DND-41 (cell line): ENCODE measurements around the gene ERC2.
A peak's percentile ranks its signal among the peaks of the same experiment; 100 is the strongest.

Source experiments
- ATAC-seq: fragments of 200-7000 bp; cut with Tn5 transposase; 3 replicates; pipeline ENCODE4 v1.9.1; 2021; ENCODE audit warnings: low read depth; ENCODE audit not compliant: insufficient read depth
- DNase-seq: peaks from one replicate; pipeline ENCODE4 v3.0.0-alpha.2; 2020
- H2AFZ ChIP-seq: 2 replicates; pipeline ENCODE4 v1.6.0; 2012; ENCODE audit warnings: low read depth, low read length
- H3K27ac ChIP-seq: 2 replicates; pipeline ENCODE4 v1.5.1; 2012; ENCODE audit warnings: low read length, inconsistent platforms
- H3K27me3 ChIP-seq: fragments of 200-600 bp; sonication (generic); 2 replicates; pipeline ENCODE4 v1.6.0; 2012; ENCODE audit warnings: low read length, mild to moderate bottlenecking, inconsistent platforms; ENCODE audit not compliant: insufficient read depth, poor library complexity
- H3K36me3 ChIP-seq: 2 replicates; pipeline ENCODE4 v1.5.1; 2012; ENCODE audit warnings: low read length, inconsistent platforms; ENCODE audit not compliant: insufficient read depth
- H3K4me1 ChIP-seq: 2 replicates; pipeline ENCODE4 v1.5.1; 2012; ENCODE audit warnings: mild to moderate bottlenecking, low read length; ENCODE audit not compliant: insufficient read depth
- H3K4me2 ChIP-seq: 2 replicates; pipeline ENCODE4 v1.6.0; 2012; ENCODE audit warnings: mild to moderate bottlenecking, moderate library complexity, low read length, inconsistent platforms; ENCODE audit not compliant: insufficient read depth
- H3K4me3 ChIP-seq, 2 experiments: fragments of 200-600 bp in 1 of 2; shearing (Covaris generic) in 1 of 2; 2 replicates each; pipeline ENCODE4 v1.5.1; 2012 to 2016; ENCODE audit warnings: inconsistent platforms in 2 of 2, low read length in 2 of 2, mild to moderate bottlenecking in 2 of 2, low read depth in 1 of 2, moderate library complexity in 1 of 2
- H3K79me2 ChIP-seq: 2 replicates; pipeline ENCODE4 v1.6.0; 2012; ENCODE audit warnings: low read length, inconsistent platforms; ENCODE audit not compliant: insufficient read depth
- H3K9ac ChIP-seq: 2 replicates; pipeline ENCODE4 v1.6.0; 2012; ENCODE audit warnings: low read depth, mild to moderate bottlenecking, inconsistent platforms, low read length, moderate library complexity
- H3K9me3 ChIP-seq: 2 replicates; pipeline ENCODE4 v1.5.1; 2012; ENCODE audit warnings: low read length, moderate library complexity, mild to moderate bottlenecking, inconsistent platforms; ENCODE audit not compliant: insufficient read depth, severe bottlenecking
- H4K20me1 ChIP-seq: 2 replicates; pipeline ENCODE4 v1.6.0; 2012; ENCODE audit warnings: low read length; ENCODE audit not compliant: insufficient read depth
- CTCF ChIP-seq: IDR thresholded peaks from 2 replicates; pipeline ENCODE4 v1.5.1; 2012; ENCODE audit warnings: borderline replicate concordance, low read length, moderate library complexity, mild to moderate bottlenecking; ENCODE audit not compliant: poor library complexity, severe bottlenecking; ENCODE audit errors: extremely low read depth
- EZH2 ChIP-seq: IDR thresholded peaks from 3 replicates; pipeline ENCODE4 v1.6.1; 2012; ENCODE audit warnings: borderline replicate concordance, low read depth, mild to moderate bottlenecking, moderate library complexity, low read length, inconsistent platforms; ENCODE audit not compliant: severe bottlenecking

Gene ERC2

GRCh38 chr3:55721716-55722484 is 746.4 kb downstream of the ERC2 start:
- Histone ChIP-seq H2AFZ (no peak overlapping the region), H3K27ac (no peak overlapping the region), H3K4me1 (no peaks in the 10 kb centered on the region), H3K4me2 (no peak overlapping the region), H3K9me3 (no peaks in the 10 kb centered on the region), H4K20me1 (no peaks in the 10 kb centered on the region), H3K9ac (no peak overlapping the region), H3K4me3 (no peak overlapping the region), H3K36me3 (no peaks in the 10 kb centered on the region), H3K79me2 (no peaks in the 10 kb centered on the region), H3K27me3 (peaks cover 2% of the 10 kb centered on the region)
- peak; percentile 24 for TF ChIP-seq CTCF
- TF ChIP-seq EZH2, result no peak
- DNase-seq, result no peak
- no peak for ATAC-seq

DNA sequence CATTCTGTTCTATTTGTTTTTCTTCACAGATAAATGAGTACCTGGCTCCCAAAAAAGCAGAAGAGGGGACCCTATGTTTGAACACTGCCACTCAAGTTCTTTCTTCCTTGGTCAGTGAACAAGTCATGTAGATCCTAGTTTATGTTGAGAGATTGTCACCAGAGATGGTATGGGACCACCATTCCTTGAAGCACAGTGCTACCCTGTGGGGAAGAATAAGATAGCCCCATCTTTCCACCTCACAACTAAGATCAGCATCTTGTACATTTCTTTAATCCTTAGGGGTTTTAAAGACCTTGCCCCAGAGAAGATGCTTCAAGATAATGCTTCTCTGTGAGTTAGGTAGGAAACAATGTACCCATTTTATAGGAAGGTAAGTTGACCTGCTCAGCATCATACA is 747.7 kb downstream of the ERC2 start:
- Histone ChIP-seq H3K79me2 (no peaks in the 10 kb centered on the region), H4K20me1 (no peaks in the 10 kb centered on the region), H3K36me3 (no peaks in the 10 kb centered on the region), H3K4me2 (no peak overlapping the region), H2AFZ (no peak overlapping the region), H3K27ac (no peak overlapping the region), H3K27me3 (no peaks in the 10 kb centered on the region), H3K4me1 (no peaks in the 10 kb centered on the region), H3K4me3 (no peak overlapping the region), H3K9ac (no peak overlapping the region), H3K9me3 (no peaks in the 10 kb centered on the region)
- TF ChIP-seq CTCF (no peak), EZH2 (no peak)
- no peak for ATAC-seq
- DNase-seq, result no peak

- DNase-seq (no peak), ATAC-seq (no peak)
- no peak overlapping the region for H3K9ac ChIP-seq
- no peaks in the 10 kb centered on the region for H4K20me1 ChIP-seq
- no peaks in the 10 kb centered on the region for H3K36me3 ChIP-seq
- no peak overlapping the region for H3K4me3 ChIP-seq
- H3K27ac ChIP-seq, result no peak overlapping the region
- TF ChIP-seq EZH2, result no peak
- TF ChIP-seq CTCF, result no peak
- H3K4me1 ChIP-seq, result no peaks in the 10 kb centered on the region
- H2AFZ ChIP-seq, result no peak overlapping the region
- no peaks in the 10 kb centered on the region for H3K27me3 ChIP-seq
- H3K4me2 ChIP-seq, result no peak overlapping the region
- H3K9me3 ChIP-seq, result no peaks in the 10 kb centered on the region
- H3K79me2 ChIP-seq, result no peaks in the 10 kb centered on the region
These were observed 748.8 kb downstream of the ERC2 start for GRCh38 chr3:55719508-55719907.

- TF ChIP-seq CTCF (no peak), EZH2 (no peak)
- H3K27me3 ChIP-seq, result no peaks in the 10 kb centered on the region
- H2AFZ ChIP-seq, result no peak overlapping the region
- no peaks in the 10 kb centered on the region for H3K9me3 ChIP-seq
- no peak for ATAC-seq
- H3K9ac ChIP-seq, result no peak overlapping the region
- no peaks in the 10 kb centered on the region for H3K79me2 ChIP-seq
- no peak overlapping the region for H3K4me3 ChIP-seq
- DNase-seq, result no peak
- no peak overlapping the region for H3K27ac ChIP-seq
- no peaks in the 10 kb centered on the region for H3K36me3 ChIP-seq
- H3K4me2 ChIP-seq, result no peak overlapping the region
- H4K20me1 ChIP-seq, result no peaks in the 10 kb centered on the region
- H3K4me1 ChIP-seq, result no peaks in the 10 kb centered on the region
These were observed 749.3 kb downstream of the ERC2 start for GRCh38 chr3:55719006-55719405.
